Mammary epithelial cell (primary cell): ENCODE data around the gene GABPB1.

Experiments used
- CTCF ChIP-seq, 2 donors: IDR thresholded peaks in 1 of 2; conservative IDR thresholded peaks in 1 of 2; 2 replicates each; pipeline ENCODE4 v1.5.1; 2011 to 2012; ENCODE audit warnings: inconsistent platforms in 2 of 2, low read length in 2 of 2, mild to moderate bottlenecking in 2 of 2, control low read depth in 1 of 2, low read depth in 1 of 2; ENCODE audit not compliant: insufficient read depth in 1 of 2; ENCODE audit errors: extremely low read depth in 1 of 2
- EZH2 ChIP-seq: IDR thresholded peaks from 2 replicates; pipeline ENCODE4 v1.6.1; 2012; ENCODE audit warnings: low read length, inconsistent platforms, borderline replicate concordance

- no peak for TF ChIP-seq CTCF (conservative IDR thresholded peaks at IDR 0.05 in 1 of 2, IDR thresholded peaks at IDR 0.05 in 1 of 2; ENCODE audit: extremely low read depth in 1 of 2, insufficient read depth in 1 of 2, low read depth in 1 of 2, low read length in 2 of 2)
- TF ChIP-seq EZH2 = no peak
Measured at GRCh38 chr15:50261981-50262380, 93.0 kb downstream of the GABPB1 start.
